HCT116 (cell line): Measurements from ENCODE around the gene GPR142. TPM values are rescaled to one million over a fixed set of nuclear protein-coding genes. Genes with fewer than 3 reads are reported as not detected.

Experiments used
- ATAC-seq: fragments of 200-7000 bp; cut with Tn5 transposase; 2 replicates; pipeline ENCODE4 v1.9.1; 2020; ENCODE audit warnings: mild to moderate bottlenecking, moderate library complexity
- BruUV-seq: library from RNA; stranded (reverse); fragments of 400-500 nt; replicated peaks from 2 replicates; lab custom pipeline; 2021; lab: Mats Ljungman, UMichigan
- CTCF ChIA-PET: fragments of 300-600 bp; sonication (Branson Sonifier 250); formaldehyde crosslinking; loops from one replicate; lab custom pipeline; 2021; ENCODE audit warnings: antibody characterized with exemption; lab: Charles Lee
- POLR2A ChIA-PET: fragments of 300-600, 350-600 bp; sonication (Branson Sonifier 250); formaldehyde crosslinking; loops from one replicate; lab custom pipeline; 2021; ENCODE audit warnings: antibody characterized with exemption; lab: Charles Lee
- RAD21 ChIA-PET, 2 experiments: fragments of 300-600 bp; sonication (Branson Sonifier 250); formaldehyde crosslinking; loops; one replicate each; lab custom pipeline; 2023; ENCODE audit warnings: low total read pairs in 2 of 2; ENCODE audit not compliant: uncharacterized antibody in 2 of 2, unreplicated experiment in 2 of 2, low non-redundant PET in 1 of 2; lab: Charles Lee
- DNase-seq: peaks from one replicate; pipeline ENCODE4 v3.0.0-alpha.2; 2010; ENCODE audit warnings: low read depth, low spot score
- H2AFZ ChIP-seq: fragments of 200-600 bp; shearing (Covaris generic), sonication (generic); 2 replicates; pipeline ENCODE4 v1.6.1; 2017; ENCODE audit warnings: low read depth, mixed run types, mixed read lengths, antibody characterized with exemption, low read length; ENCODE audit not compliant: poor library complexity, severe bottlenecking
- H3K27ac ChIP-seq: 2 replicates; pipeline ENCODE4 v1.5.1; 2012; ENCODE audit warnings: low read depth, low read length
- H3K27me3 ChIP-seq: fragments of 200-600 bp; sonication (generic); 2 replicates; pipeline ENCODE4 v1.6.1; 2016; ENCODE audit warnings: mixed run types, low read length, mixed read lengths; ENCODE audit not compliant: insufficient read depth
- H3K36me3 ChIP-seq, 2 experiments: fragments of 200-500 bp in 1 of 2; fragments of 200-600 bp in 1 of 2; sonication (Bioruptor generic) in 1 of 2; sonication (generic) in 1 of 2; 2 replicates each; pipeline versions ENCODE4 v1.5.1 to v1.6.1; 2014 to 2016; ENCODE audit warnings: low read length in 2 of 2, inconsistent platforms in 1 of 2, mixed read lengths in 1 of 2, mixed run types in 1 of 2; ENCODE audit not compliant: insufficient read depth in 2 of 2, control insufficient read depth in 1 of 2
- H3K4me1 ChIP-seq, 2 experiments: fragments of 200-600 bp in 1 of 2; sonication (generic) in 1 of 2; 2 replicates each; pipeline versions ENCODE4 v1.5.1 to v1.6.1; 2012 to 2017; ENCODE audit warnings: low read length in 2 of 2, inconsistent platforms in 1 of 2, mild to moderate bottlenecking in 1 of 2, mixed read lengths in 1 of 2, mixed run types in 1 of 2, moderate library complexity in 1 of 2; ENCODE audit not compliant: insufficient read depth in 2 of 2, control insufficient read depth in 1 of 2
- H3K4me2 ChIP-seq: fragments of 200-600 bp; sonication (generic); 2 replicates; pipeline ENCODE4 v1.6.1; 2017; ENCODE audit warnings: mixed run types, low read length, mixed read lengths
- H3K4me3 ChIP-seq, 2 experiments: fragments of 200-600 bp in 1 of 2; sonication (generic) in 1 of 2; replicated peaks in 1 of 2; 2 replicates each; pipeline ENCODE4 v1.5.1; 2011 to 2016; ENCODE audit warnings: low read length in 2 of 2, control low read depth in 1 of 2, low read depth in 1 of 2, mild to moderate bottlenecking in 1 of 2, mixed read lengths in 1 of 2, mixed run types in 1 of 2
- H3K79me2 ChIP-seq: fragments of 200-600 bp; sonication (generic); 2 replicates; pipeline ENCODE4 v1.6.1; 2017; ENCODE audit warnings: mild to moderate bottlenecking, mixed run types, low read length, moderate library complexity, mixed read lengths; ENCODE audit not compliant: insufficient read depth
- H3K9ac ChIP-seq: fragments of 200-600 bp; sonication (generic); 2 replicates; pipeline ENCODE4 v1.6.1; 2016; ENCODE audit warnings: low read length, mixed read lengths
- H3K9me2 ChIP-seq: fragments of 200-600 bp; sonication (generic), shearing (Covaris generic); 2 replicates; pipeline ENCODE4 v1.6.1; 2017; ENCODE audit warnings: mixed run types, mild to moderate bottlenecking, moderate library complexity; ENCODE audit not compliant: insufficient read depth
- H3K9me3 ChIP-seq, 2 experiments: fragments of 200-500 bp in 1 of 2; fragments of 200-600 bp in 1 of 2; sonication (Bioruptor generic) in 1 of 2; sonication (generic) in 1 of 2; 2 replicates each; pipeline ENCODE4 v1.6.1; 2014 to 2017; ENCODE audit warnings: low read length in 2 of 2, mixed read lengths in 2 of 2, inconsistent platforms in 1 of 2, low read depth in 1 of 2, mild to moderate bottlenecking in 1 of 2, mixed run types in 1 of 2, moderate library complexity in 1 of 2; ENCODE audit not compliant: control insufficient read depth in 1 of 2, insufficient read depth in 1 of 2
- H4K20me1 ChIP-seq: fragments of 200-600 bp; sonication (generic), shearing (Covaris generic); 2 replicates; pipeline ENCODE4 v1.6.1; 2017; ENCODE audit warnings: mixed run types, mild to moderate bottlenecking, moderate library complexity; ENCODE audit not compliant: insufficient read depth
- EGR1 ChIP-seq: IDR thresholded peaks from 2 replicates; pipeline ENCODE4 v1.6.1; 2012; ENCODE audit warnings: low read depth
- ELF1 ChIP-seq: IDR thresholded peaks from 2 replicates; pipeline ENCODE4 v1.6.1; 2012; ENCODE audit warnings: low read depth, borderline replicate concordance
- EZH2 ChIP-seq: fragments of 200-600 bp; sonication (generic); IDR thresholded peaks from 2 replicates; pipeline ENCODE4 v1.6.1; 2017; ENCODE audit warnings: antibody characterized with exemption, mixed run types
- EZH2phosphoT487 ChIP-seq: fragments of 200-600 bp; IDR thresholded peaks from 2 replicates; pipeline ENCODE4 v1.6.1; 2018; ENCODE audit warnings: antibody characterized with exemption, borderline replicate concordance
- POLR2AphosphoS5 ChIP-seq: IDR thresholded peaks from 2 replicates; pipeline ENCODE4 v1.6.1; 2011; ENCODE audit warnings: mild to moderate bottlenecking, low read depth, low read length, moderate library complexity
- SIN3A ChIP-seq: IDR thresholded peaks from 2 replicates; pipeline ENCODE4 v1.6.1; 2012; ENCODE audit warnings: low read depth
- TCF7L2 ChIP-seq: IDR thresholded peaks from 2 replicates; pipeline ENCODE4 v1.7.0; 2011; ENCODE audit warnings: borderline replicate concordance, inconsistent platforms; ENCODE audit not compliant: insufficient read depth, insufficient read length; ENCODE audit errors: extremely low read depth
- YY1 ChIP-seq: IDR thresholded peaks from 2 replicates; pipeline ENCODE4 v1.6.1; 2011; ENCODE audit warnings: low read length, low read depth, moderate library complexity, mild to moderate bottlenecking; ENCODE audit not compliant: insufficient replicate concordance; ENCODE audit errors: extremely low read depth
- ZFX ChIP-seq: fragments of 450-650 bp; IDR thresholded peaks from 2 replicates; pipeline ENCODE4 v1.6.1; 2017
- ZNF274 ChIP-seq: fragments of 200-500 bp; sonication (Bioruptor generic); IDR thresholded peaks from 2 replicates; pipeline ENCODE4 v1.6.1; 2014; ENCODE audit warnings: mild to moderate bottlenecking, low read depth, low read length, inconsistent platforms
- intact Hi-C: fragments of 100-400 bp; cut with micrococcal nuclease; formaldehyde crosslinking; loops from 2 replicates; pipeline ENCODE4 v1.10.0; 2022
- total RNA-seq: library from RNA; stranded (reverse); gene quantifications from one replicate; pipeline ENCODE4 v1.2.1, GENCODE V29; 2021; ENCODE audit not compliant: unreplicated experiment
- TF ChIP-seq, protein P1 (sequence below): IDR thresholded peaks from 2 replicates; pipeline ENCODE4 v1.6.1; 2012; ENCODE audit warnings: low read depth
- TF ChIP-seq, protein P2 (sequence below): IDR thresholded peaks from 2 replicates; pipeline ENCODE4 v1.6.1; 2012
- TF ChIP-seq, protein P3 (sequence below), 3 experiments: fragments of 200-600 bp in 1 of 3; sonication (generic) in 1 of 3; IDR thresholded peaks in 2 of 3; conservative IDR thresholded peaks in 1 of 3; 2 replicates each; pipeline ENCODE4 v1.5.1; 2012 to 2017; ENCODE audit warnings: low read depth in 2 of 3, low read length in 2 of 3, antibody characterized with exemption in 1 of 3, borderline replicate concordance in 1 of 3, control low read depth in 1 of 3, mild to moderate bottlenecking in 1 of 3, mixed read lengths in 1 of 3, mixed run types in 1 of 3, moderate library complexity in 1 of 3; ENCODE audit not compliant: insufficient read depth in 1 of 3

Gene GPR142
- total RNA-seq, 1 experiment from 2014 or later: not detected

DNA sequence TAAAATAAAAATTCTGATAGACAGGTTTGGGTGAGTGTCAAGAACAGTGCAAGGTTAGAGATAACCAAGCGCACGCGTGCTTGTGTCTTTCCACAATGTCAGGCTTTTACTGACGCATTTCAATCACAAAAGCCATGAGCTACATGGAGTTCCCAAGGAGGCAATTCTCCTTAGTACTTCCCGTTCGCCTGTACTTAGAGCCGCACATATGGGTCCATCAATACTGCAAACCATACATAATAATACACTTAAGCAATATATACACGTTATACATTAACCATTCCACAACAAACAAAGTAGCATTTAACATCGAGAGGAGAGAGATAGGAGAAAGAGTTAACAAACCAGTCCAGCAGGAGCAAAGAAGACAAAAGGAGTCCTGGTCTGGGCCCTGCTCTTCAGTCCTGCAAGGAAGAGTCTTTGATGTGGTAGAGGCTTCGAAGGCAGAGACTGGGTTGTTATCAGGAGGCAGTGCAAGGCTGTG lies 52.7 kb downstream of the GPR142 start:
- TF ChIP-seq ZNF274: no peak
- TF ChIP-seq SIN3A: no peak
- TF ChIP-seq, protein P1, sequence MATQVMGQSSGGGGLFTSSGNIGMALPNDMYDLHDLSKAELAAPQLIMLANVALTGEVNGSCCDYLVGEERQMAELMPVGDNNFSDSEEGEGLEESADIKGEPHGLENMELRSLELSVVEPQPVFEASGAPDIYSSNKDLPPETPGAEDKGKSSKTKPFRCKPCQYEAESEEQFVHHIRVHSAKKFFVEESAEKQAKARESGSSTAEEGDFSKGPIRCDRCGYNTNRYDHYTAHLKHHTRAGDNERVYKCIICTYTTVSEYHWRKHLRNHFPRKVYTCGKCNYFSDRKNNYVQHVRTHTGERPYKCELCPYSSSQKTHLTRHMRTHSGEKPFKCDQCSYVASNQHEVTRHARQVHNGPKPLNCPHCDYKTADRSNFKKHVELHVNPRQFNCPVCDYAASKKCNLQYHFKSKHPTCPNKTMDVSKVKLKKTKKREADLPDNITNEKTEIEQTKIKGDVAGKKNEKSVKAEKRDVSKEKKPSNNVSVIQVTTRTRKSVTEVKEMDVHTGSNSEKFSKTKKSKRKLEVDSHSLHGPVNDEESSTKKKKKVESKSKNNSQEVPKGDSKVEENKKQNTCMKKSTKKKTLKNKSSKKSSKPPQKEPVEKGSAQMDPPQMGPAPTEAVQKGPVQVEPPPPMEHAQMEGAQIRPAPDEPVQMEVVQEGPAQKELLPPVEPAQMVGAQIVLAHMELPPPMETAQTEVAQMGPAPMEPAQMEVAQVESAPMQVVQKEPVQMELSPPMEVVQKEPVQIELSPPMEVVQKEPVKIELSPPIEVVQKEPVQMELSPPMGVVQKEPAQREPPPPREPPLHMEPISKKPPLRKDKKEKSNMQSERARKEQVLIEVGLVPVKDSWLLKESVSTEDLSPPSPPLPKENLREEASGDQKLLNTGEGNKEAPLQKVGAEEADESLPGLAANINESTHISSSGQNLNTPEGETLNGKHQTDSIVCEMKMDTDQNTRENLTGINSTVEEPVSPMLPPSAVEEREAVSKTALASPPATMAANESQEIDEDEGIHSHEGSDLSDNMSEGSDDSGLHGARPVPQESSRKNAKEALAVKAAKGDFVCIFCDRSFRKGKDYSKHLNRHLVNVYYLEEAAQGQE: no peak
- no peak for TF ChIP-seq ZFX
- TF ChIP-seq, protein P2, sequence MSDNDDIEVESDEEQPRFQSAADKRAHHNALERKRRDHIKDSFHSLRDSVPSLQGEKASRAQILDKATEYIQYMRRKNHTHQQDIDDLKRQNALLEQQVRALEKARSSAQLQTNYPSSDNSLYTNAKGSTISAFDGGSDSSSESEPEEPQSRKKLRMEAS: no peak
- TF ChIP-seq EZH2: no peak
- TF ChIP-seq, protein P3, sequence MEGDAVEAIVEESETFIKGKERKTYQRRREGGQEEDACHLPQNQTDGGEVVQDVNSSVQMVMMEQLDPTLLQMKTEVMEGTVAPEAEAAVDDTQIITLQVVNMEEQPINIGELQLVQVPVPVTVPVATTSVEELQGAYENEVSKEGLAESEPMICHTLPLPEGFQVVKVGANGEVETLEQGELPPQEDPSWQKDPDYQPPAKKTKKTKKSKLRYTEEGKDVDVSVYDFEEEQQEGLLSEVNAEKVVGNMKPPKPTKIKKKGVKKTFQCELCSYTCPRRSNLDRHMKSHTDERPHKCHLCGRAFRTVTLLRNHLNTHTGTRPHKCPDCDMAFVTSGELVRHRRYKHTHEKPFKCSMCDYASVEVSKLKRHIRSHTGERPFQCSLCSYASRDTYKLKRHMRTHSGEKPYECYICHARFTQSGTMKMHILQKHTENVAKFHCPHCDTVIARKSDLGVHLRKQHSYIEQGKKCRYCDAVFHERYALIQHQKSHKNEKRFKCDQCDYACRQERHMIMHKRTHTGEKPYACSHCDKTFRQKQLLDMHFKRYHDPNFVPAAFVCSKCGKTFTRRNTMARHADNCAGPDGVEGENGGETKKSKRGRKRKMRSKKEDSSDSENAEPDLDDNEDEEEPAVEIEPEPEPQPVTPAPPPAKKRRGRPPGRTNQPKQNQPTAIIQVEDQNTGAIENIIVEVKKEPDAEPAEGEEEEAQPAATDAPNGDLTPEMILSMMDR (IDR thresholded peaks at IDR 0.05 in 2 of 3, conservative IDR thresholded peaks at IDR 0.05 in 1 of 3; ENCODE audit: borderline replicate concordance in 1 of 3, insufficient read depth in 1 of 3, low read depth in 2 of 3, low read length in 2 of 3): no peak
- TF ChIP-seq EZH2phosphoT487: no peak
- TF ChIP-seq EGR1: no peak
- TF ChIP-seq TCF7L2: no peak
- TF ChIP-seq YY1: no peak
- no peak for TF ChIP-seq ELF1
- no peak for TF ChIP-seq POLR2AphosphoS5
- TF ChIP-seq, all 23 proteins: peak for 0
- no peaks in the 10 kb centered on the region for H3K9me2 ChIP-seq
- H3K79me2 ChIP-seq: no peaks in the 10 kb centered on the region
- no peak for ATAC-seq
- H3K9ac ChIP-seq: no peak overlapping the region
- BruUV-seq: no TSS peak
- no peak overlapping the region for H2AFZ ChIP-seq
- no peaks in the 10 kb centered on the region for H3K9me3 ChIP-seq
- intact Hi-C loops: no loop called here
- no peak overlapping the region for H3K27ac ChIP-seq
- no peak for DNase-seq
- H3K4me1 ChIP-seq: peaks cover 36 to 47% of the 10 kb centered on the region in 2 experiments
- no peaks in the 10 kb centered on the region for H4K20me1 ChIP-seq
- ChIA-PET RAD21 (no interaction called here), CTCF (no interaction called here), POLR2A (no interaction called here)
- H3K36me3 ChIP-seq: no peaks in the 10 kb centered on the region
- no peak overlapping the region for H3K4me2 ChIP-seq
- H3K27me3 ChIP-seq: no peaks in the 10 kb centered on the region
- no peak overlapping the region for H3K4me3 ChIP-seq

Other genes with a start within 250 kb of the GPR142 start
- 1,628 TPM for gene RPL38, start 163.8 kb upstream of the GPR142 start, total RNA-seq
- 10.8 TPM for gene TTYH2, start 153.9 kb upstream of the GPR142 start, total RNA-seq
- not detected for gene DNAI2, start 93.3 kb upstream of the GPR142 start, total RNA-seq
- gene KIF19, start 41.3 kb upstream of the GPR142 start, total RNA-seq: 0.15 TPM
- gene BTBD17, start 5.6 kb upstream of the GPR142 start, total RNA-seq: not detected
- 54.4 TPM for gene GPRC5C, start 64.6 kb downstream of the GPR142 start, total RNA-seq
- 0.71 TPM for gene CD300A, start 99.1 kb downstream of the GPR142 start, total RNA-seq
- gene CD300LB, start 164.0 kb downstream of the GPR142 start, total RNA-seq: not detected
- gene CD300C, start 178.6 kb downstream of the GPR142 start, total RNA-seq: 0.15 TPM
- not detected for gene CD300H, start 200.0 kb downstream of the GPR142 start, total RNA-seq
- not detected for gene CD300LD, start 224.8 kb downstream of the GPR142 start, total RNA-seq